ENCODE data around the gene MATN4. TPM values are rescaled to one million over a fixed set of nuclear protein-coding genes. Genes with fewer than 3 reads are reported as not detected.

Gene MATN4
- total RNA-seq, 1 experiment from 2014 or later, result 0.64 TPM

DNA sequence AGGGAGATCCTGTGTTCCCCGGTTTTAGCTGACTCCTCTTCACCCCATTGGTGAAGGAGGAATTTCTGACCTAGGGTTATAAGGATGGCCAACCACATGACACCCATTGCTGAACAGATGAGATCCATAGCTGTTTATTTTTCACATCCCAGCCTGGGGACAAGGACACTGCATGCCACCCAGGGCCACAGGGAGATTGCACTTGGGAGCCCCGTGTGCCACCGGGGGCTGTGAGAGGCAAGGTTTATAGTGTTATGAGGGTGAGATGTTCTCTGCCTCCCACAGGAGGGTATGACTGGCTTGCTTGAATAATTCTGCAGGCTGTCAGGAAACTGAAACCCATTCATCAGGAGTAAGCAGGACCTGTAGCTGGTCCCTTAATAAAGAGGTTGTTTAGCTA is 39.0 kb downstream of the MATN4 start:
- Histone ChIP-seq H4K20me1 (ENCODE audit: insufficient read depth) (no peaks in the 10 kb centered on the region), H3K79me2 (ENCODE audit: insufficient read depth, low read length) (no peaks in the 10 kb centered on the region), H3K4me3 (replicated peaks in 1 of 2; ENCODE audit: low read depth in 1 of 2, low read length in 2 of 2) (no peak overlapping the region), H2AFZ (ENCODE audit: low read depth, low read length, poor library complexity, severe bottlenecking) (no peak overlapping the region), H3K4me1 (ENCODE audit: control insufficient read depth in 1 of 2, insufficient read depth in 2 of 2, low read length in 2 of 2) (no peaks in the 10 kb centered on the region), H3K9me2 (ENCODE audit: insufficient read depth) (no peaks in the 10 kb centered on the region), H3K4me2 (ENCODE audit: low read length) (no peak overlapping the region), H3K9ac (ENCODE audit: low read length) (no peak overlapping the region), H3K36me3 (ENCODE audit: control insufficient read depth in 1 of 2, insufficient read depth in 2 of 2, low read length in 2 of 2) (no peaks in the 10 kb centered on the region), H3K9me3 (ENCODE audit: control insufficient read depth in 1 of 2, insufficient read depth in 1 of 2, low read depth in 1 of 2, low read length in 2 of 2) (no peaks in the 10 kb centered on the region), H3K27me3 (ENCODE audit: insufficient read depth, low read length) (peaks cover 16% of the 10 kb centered on the region; the same call in 1 of the 2 replicates), H3K27ac (ENCODE audit: low read depth, low read length) (no peak overlapping the region)
- intact Hi-C loops (cut with micrococcal nuclease), result no loop called here
- DNase-seq (ENCODE audit: low read depth, low spot score), result no peak
- CTCF ChIA-PET, result no interaction called here
- no peak for TF ChIP-seq JUND (IDR thresholded peaks at IDR 0.05)
- no peak for TF ChIP-seq TCF7L2 (IDR thresholded peaks at IDR 0.05; ENCODE audit: borderline replicate concordance, extremely low read depth, insufficient read depth, insufficient read length)
- TF ChIP-seq ZNF274 (IDR thresholded peaks at IDR 0.05; ENCODE audit: low read depth, low read length), result no peak
- no peak for TF ChIP-seq MAX (IDR thresholded peaks at IDR 0.05)
- TF ChIP-seq ZFX (IDR thresholded peaks at IDR 0.05), result no peak
- TF ChIP-seq RAD21 (IDR thresholded peaks at IDR 0.05; ENCODE audit: low read depth), result no peak
- no peak for TF ChIP-seq EGR1 (IDR thresholded peaks at IDR 0.05; ENCODE audit: low read depth)
- no peak for TF ChIP-seq ELF1 (IDR thresholded peaks at IDR 0.05; ENCODE audit: borderline replicate concordance, low read depth)
- TF ChIP-seq, protein P1, sequence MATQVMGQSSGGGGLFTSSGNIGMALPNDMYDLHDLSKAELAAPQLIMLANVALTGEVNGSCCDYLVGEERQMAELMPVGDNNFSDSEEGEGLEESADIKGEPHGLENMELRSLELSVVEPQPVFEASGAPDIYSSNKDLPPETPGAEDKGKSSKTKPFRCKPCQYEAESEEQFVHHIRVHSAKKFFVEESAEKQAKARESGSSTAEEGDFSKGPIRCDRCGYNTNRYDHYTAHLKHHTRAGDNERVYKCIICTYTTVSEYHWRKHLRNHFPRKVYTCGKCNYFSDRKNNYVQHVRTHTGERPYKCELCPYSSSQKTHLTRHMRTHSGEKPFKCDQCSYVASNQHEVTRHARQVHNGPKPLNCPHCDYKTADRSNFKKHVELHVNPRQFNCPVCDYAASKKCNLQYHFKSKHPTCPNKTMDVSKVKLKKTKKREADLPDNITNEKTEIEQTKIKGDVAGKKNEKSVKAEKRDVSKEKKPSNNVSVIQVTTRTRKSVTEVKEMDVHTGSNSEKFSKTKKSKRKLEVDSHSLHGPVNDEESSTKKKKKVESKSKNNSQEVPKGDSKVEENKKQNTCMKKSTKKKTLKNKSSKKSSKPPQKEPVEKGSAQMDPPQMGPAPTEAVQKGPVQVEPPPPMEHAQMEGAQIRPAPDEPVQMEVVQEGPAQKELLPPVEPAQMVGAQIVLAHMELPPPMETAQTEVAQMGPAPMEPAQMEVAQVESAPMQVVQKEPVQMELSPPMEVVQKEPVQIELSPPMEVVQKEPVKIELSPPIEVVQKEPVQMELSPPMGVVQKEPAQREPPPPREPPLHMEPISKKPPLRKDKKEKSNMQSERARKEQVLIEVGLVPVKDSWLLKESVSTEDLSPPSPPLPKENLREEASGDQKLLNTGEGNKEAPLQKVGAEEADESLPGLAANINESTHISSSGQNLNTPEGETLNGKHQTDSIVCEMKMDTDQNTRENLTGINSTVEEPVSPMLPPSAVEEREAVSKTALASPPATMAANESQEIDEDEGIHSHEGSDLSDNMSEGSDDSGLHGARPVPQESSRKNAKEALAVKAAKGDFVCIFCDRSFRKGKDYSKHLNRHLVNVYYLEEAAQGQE (IDR thresholded peaks at IDR 0.05; ENCODE audit: low read depth), result no peak
- no peak for TF ChIP-seq FOSL1 (IDR thresholded peaks at IDR 0.05; ENCODE audit: low read depth)
- no peak for TF ChIP-seq POLR2AphosphoS5 (IDR thresholded peaks at IDR 0.05; ENCODE audit: low read depth, low read length)
- TF ChIP-seq SIN3A (IDR thresholded peaks at IDR 0.05; ENCODE audit: low read depth), result no peak
- TF ChIP-seq CBX3 (IDR thresholded peaks at IDR 0.05; ENCODE audit: low read depth), result no peak
- BruUV-seq (replicated peaks), result no TSS peak
- POLR2A ChIA-PET, result no interaction called here
- RAD21 ChIA-PET (ENCODE audit: low non-redundant PET in 1 of 2, low total read pairs in 2 of 2, uncharacterized antibody in 2 of 2, unreplicated experiment in 2 of 2), result no interaction called here
- no peak for ATAC-seq
